GM21786 (cell line): Measurements from ENCODE around the gene GMDS.

Source experiments
- ATAC-seq: cut with Tn5 transposase; IDR thresholded peaks from one replicate; pipeline ENCODE4 v1.9.1; 2021; ENCODE audit not compliant: unreplicated experiment

Gene GMDS

GRCh38 chr6:1726341-1726768, 519.0 kb downstream of the GMDS start:
- ATAC-seq, result no peak

DNA sequence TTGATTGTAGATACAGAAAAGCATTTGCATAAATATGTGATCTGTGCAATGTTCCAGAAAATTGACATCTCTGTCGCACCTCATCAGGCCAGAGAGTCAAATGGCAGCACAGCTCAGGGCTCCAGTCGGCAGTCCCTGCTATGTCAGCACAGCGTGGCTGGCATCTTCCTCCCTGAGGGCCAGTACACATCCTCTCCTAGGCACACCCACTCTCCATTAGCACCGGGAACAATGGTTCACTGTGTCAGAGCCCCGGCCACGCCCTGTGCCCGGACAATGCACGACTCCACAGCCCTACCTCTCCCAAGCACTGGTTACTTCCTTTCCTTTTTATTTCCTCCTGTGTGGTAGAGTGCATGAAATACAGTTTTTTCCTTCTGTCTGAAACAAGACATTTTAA, 520.8 kb downstream of the GMDS start:
- ATAC-seq, result no peak

- ATAC-seq, result no peak
Measured at GRCh38 chr6:1724124-1724523, 521.3 kb downstream of the GMDS start.

- no peak for ATAC-seq
Measured at GRCh38 chr6:1722801-1723200, 522.6 kb downstream of the GMDS start.

DNA sequence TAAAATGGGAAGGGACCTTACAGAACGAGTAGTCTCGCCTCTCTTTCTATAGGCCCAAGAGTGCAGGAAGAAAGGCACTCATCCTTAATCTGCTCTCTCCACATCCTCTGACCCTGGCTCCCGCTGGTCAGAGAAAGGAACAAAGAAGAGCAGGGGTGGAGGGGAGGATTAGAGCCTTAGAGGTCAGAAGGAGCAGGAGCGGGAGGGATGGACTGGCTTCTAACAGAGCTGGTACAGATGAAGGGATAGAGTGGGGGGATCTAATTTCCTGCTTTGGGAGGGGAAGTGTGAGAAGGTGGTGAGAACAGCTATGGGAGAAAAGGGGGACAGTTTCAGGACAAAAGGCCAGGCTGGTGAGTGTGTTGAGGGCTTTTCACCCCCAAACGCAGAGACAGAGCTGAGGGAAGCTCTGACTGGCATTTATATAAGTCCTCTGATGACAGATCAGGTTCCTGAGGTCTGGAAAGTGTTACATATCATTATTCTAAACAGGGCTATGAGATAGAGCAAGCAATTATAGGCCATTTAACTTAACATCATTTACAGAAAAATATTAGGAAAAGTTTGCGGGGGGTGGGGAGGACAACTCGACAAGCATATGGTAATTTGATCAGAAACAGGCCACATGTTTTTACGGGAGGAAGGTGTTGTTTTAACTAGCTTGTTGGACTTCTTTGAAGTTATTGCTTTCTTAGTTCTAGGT, 524.6 kb downstream of the GMDS start:
- no peak for ATAC-seq

GRCh38 chr6:1719922-1720321, 525.5 kb downstream of the GMDS start:
- no peak for ATAC-seq

GRCh38 chr6:1716868-1717267, 528.5 kb downstream of the GMDS start:
- ATAC-seq, result no peak

DNA sequence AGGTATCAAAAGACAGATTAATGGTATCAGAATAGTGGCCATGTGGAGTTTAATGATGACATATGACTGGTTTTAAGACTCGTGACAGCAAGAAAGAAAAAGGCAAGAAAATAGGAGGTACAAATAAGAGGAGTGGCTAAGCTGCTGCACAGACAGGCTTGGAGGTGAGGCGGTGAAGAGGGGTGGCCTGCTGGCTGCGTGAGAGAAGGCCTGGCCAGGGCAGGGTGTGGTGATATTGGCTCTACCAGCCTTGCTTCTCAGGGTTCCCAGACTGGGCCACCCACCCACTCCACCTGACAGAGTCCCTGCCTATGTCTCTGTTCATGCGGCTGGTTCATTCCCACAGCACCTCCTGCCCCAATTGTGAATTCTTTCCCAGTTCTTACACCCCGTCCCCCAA, 529.0 kb downstream of the GMDS start:
- no peak for ATAC-seq

- ATAC-seq, result no peak
Measured at GRCh38 chr6:1715336-1715735, 530.1 kb downstream of the GMDS start.

GRCh38 chr6:1714654-1715053, 530.8 kb downstream of the GMDS start:
- ATAC-seq, result no peak

DNA sequence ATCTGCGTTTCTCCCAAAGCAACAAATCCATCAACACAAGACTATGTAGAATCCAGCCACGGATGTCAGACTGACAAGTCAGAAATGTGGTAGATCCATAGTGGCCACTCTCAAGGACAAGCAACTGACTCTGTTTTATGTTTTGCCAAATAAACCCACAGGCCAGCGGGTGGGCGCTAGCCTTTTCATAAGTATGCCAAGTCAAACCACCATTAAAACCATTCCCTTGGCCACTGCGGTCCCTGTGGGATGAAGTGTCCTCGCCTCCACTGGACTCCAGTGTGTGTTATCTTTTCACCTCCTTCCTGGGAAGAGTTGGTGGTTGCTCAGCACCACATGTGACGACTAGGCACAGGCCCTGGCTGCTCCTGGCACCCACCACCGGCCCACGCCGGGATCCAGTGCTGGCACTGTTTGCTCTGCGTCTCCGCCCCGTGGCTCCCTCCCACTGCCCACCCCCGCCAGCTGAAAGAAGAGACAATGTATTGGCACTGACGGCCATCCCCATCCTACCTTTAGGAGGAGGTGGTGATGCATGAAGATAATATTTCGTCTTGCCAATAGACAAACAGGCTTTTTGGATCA, 532.3 kb downstream of the GMDS start:
- no peak for ATAC-seq

- ATAC-seq, result no peak
Measured at GRCh38 chr6:1712451-1712850, 533.0 kb downstream of the GMDS start.

GRCh38 chr6:1711136-1711535, 534.3 kb downstream of the GMDS start:
- no peak for ATAC-seq

DNA sequence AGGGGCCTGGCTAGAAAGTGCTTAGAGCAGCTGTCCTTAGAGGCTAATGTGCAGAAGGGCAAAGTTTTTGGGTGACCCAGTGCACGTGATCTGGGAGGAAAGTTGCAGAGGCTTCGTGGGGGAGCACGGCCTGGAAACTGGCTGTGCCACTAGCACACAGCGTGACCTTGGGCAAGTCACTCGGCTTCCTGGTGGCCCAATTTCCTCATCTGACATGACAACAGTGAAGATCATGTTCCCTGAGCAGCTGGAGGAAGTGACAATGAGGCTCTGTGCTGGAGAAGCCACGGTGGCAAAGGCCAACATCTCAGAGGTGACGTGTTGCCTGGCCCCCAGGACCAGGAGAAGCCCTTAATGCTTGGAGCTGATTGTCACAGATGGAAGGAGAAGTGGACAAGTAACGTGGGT, 536.2 kb downstream of the GMDS start:
- ATAC-seq, result no peak

- ATAC-seq, result no peak
Measured at GRCh38 chr6:1708820-1709219, 536.6 kb downstream of the GMDS start.

DNA sequence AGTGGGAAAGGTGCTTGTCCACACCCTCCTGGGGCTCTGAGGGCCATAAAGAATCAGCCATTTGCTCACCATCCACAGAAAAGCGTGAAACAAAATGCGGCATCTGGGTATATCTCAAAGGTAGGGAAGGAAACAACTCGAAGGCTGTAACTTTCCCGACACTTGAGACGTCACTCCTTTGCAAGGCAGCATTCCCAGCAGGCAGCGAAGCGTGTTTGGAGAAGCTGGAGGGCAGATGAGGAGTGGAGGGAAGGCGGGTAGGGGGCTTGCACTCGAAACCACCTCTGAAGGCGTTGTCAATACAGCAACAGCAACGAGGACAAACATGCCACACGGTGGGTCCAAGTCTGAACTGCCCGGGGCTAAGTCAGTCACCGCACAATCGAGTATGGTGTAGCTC, 537.3 kb downstream of the GMDS start:
- ATAC-seq, result no peak

DNA sequence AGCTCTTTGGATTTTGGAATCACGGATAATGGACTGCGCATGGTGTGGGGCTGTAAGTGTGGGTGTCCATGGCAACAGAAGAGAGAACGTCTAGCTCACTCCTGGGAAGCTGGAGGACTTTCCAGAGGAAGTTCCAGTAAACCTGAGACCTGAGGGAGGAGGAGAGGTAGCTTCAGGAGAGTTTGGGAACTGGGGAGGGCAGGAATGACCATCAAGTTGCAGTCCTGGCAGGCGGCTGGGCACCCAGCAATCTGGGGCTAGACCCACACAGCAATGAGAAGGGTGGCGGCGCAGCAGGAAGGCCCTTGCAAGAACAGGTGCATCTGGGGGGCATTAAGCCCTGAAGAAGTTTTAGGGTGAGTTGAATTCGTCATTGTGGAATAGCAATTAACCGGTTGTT, 539.8 kb downstream of the GMDS start:
- ATAC-seq, result no peak

- no peak for ATAC-seq
Measured at GRCh38 chr6:1705183-1705582, 540.2 kb downstream of the GMDS start.

DNA sequence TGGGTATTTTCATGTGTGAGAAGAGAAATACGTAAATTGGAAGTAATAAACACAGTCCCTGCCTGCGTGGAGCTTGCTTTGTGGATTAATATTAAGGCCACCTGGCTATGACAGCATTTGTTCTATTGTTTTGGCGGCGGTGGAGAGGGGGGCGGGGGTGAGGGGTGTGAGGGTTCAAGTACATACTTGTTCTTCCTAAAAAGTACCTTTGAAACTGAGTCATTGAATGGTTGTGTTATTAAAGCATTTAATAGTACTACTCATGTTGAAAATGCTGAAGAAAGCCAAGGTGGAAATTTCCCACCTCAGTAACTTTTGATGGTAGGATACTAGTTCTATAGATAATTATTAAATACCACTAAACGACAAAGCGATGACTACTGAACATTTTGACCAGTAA, 540.7 kb downstream of the GMDS start:
- no peak for ATAC-seq

- no peak for ATAC-seq
Measured at GRCh38 chr6:1703923-1704322, 541.5 kb downstream of the GMDS start.

GRCh38 chr6:1703091-1703855, 542.1 kb downstream of the GMDS start:
- ATAC-seq, result no peak

DNA sequence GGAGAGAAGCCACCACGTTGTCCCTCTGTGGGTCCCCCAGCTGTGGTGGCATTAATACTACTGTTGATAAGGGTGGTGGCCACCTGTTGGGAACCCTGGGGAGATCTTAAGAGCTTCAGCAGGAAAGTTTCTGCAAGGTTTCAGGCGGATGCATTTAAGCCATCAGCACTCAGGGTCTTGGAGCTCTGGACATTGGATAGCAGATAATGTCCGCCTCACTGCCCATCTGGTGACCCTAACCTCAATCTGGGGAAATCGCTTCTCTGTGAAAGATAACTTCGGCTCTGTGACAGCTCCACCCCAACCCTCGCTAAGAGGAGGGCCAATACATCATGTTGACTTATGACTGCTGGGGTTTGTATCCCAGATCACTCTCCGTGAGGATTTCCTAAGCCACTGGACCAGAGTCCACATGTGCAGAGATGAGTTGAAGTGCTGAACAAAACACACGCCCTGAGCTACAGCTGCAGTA, 542.8 kb downstream of the GMDS start:
- ATAC-seq, result no peak
